Lung (tissue), 12 donors: Measurements from ENCODE around the gene PLXND1. TPM values are rescaled to one million over a fixed set of nuclear protein-coding genes. Genes with fewer than 3 reads are reported as not detected.

Source experiments
- ATAC-seq: fragments of 200-7000 bp; cut with Tn5 transposase; one replicate; pipeline ENCODE4 v1.9.1; 2020; ENCODE audit warnings: moderate number of reproducible peaks; ENCODE audit not compliant: insufficient read depth, low FRiP score
- DNase-seq, 3 donors: peaks; one replicate each; pipeline ENCODE4 v3.0.0-alpha.2; 2013 to 2017
- H3K27ac ChIP-seq, 2 donors: one replicate each; pipeline ENCODE4 v1.5.1; 2013; ENCODE audit warnings: mild to moderate bottlenecking in 2 of 2, moderate library complexity in 2 of 2, control low read depth in 1 of 2, inconsistent platforms in 1 of 2, low read depth in 1 of 2, low read length in 1 of 2
- H3K27me3 ChIP-seq, 3 donors: one replicate each; pipeline ENCODE4 v1.5.1; 2013; ENCODE audit warnings: low read length in 2 of 3; ENCODE audit not compliant: control insufficient read depth in 3 of 3, insufficient read depth in 3 of 3
- H3K36me3 ChIP-seq, 4 donors: one replicate each; pipeline ENCODE4 v1.5.1; 2013; ENCODE audit warnings: low read length in 4 of 4, mild to moderate bottlenecking in 1 of 4, moderate library complexity in 1 of 4; ENCODE audit not compliant: control insufficient read depth in 4 of 4, insufficient read depth in 4 of 4
- H3K4me1 ChIP-seq, 5 donors: one replicate each; pipeline ENCODE4 v1.5.1; 2013; ENCODE audit warnings: low read length in 5 of 5, mild to moderate bottlenecking in 2 of 5, moderate library complexity in 1 of 5; ENCODE audit not compliant: control insufficient read depth in 5 of 5, insufficient read depth in 5 of 5
- H3K4me3 ChIP-seq: one replicate; pipeline ENCODE4 v1.5.1; 2013; ENCODE audit warnings: mild to moderate bottlenecking, control low read depth, moderate library complexity
- H3K9ac ChIP-seq, 2 donors: one replicate each; pipeline ENCODE4 v1.5.1; 2013; ENCODE audit warnings: low read length in 2 of 2, control low read depth in 1 of 2; ENCODE audit not compliant: insufficient read depth in 1 of 2
- H3K9me3 ChIP-seq, 4 donors: one replicate each; pipeline ENCODE4 v1.5.1; 2013; ENCODE audit warnings: low read length in 3 of 4, mild to moderate bottlenecking in 1 of 4, moderate library complexity in 1 of 4; ENCODE audit not compliant: control insufficient read depth in 4 of 4, insufficient read depth in 3 of 4
- WGBS, 2 donors: extraction: QIAGEN DNeasy Blood & Tissue Kit; methylation state at CpG; one replicate each; pipeline ENCODE4 v1.1.7; 2013; 5-methylcytosine and 5-hydroxymethylcytosine counted together
- polyA plus RNA-seq, 2 donors: library from polyadenylated mRNA; stranded (reverse); fragments of 200-250 nt; gene quantifications; one replicate each; pipeline ENCODE4 v1.2.1, GENCODE V29; 2013
- total RNA-seq, 2 donors: library from RNA; depleted of rRNA in 1 of 2; stranded (reverse); fragments of >200 nt in 1 of 2; gene quantifications; one replicate each; pipeline ENCODE4 v1.2.1, GENCODE V29; 2014 to 2021
- TF ChIP-seq, protein P1 (sequence below): IDR thresholded peaks from 2 replicates; pipeline ENCODE4 v1.5.1; 2012; ENCODE audit warnings: mild to moderate bottlenecking; ENCODE audit errors: control extremely low read depth, extremely low read depth
- donor health status: control.
- donor health status: control.
- donor health status: Bipolar disorder and iron deficiency.
- donor health status: healthy.
- donor health status: DM: yes; HTN: yes; CAD: no.

Gene PLXND1
- total and polyA plus RNA-seq, 4 donors: 128 to 233 (median 180) TPM

DNA sequence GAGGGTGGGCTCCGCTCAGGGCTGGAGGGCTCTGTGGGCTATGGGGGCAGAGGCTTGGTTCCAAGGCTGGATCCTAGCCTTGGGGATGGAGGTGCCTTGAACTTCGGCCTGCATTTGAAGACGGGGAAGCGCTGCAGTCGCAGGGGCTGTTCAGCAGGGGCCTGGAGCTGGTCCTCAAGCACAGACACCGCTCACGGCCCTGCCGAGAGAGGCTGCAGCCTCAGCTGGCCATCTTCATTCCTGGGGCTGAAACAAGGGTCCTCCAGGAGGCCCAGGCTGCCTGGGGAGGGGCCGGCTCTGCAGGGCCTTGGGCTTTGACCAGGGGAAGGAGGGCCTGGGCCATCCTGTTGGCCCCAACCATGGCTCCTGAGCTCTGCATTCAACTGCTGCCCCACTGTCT, 25.6 kb upstream of the PLXND1 start:
- H3K27me3 ChIP-seq: no peaks in the 10 kb centered on the region
- no peaks in the 10 kb centered on the region for H3K36me3 ChIP-seq
- TF ChIP-seq, protein P1, sequence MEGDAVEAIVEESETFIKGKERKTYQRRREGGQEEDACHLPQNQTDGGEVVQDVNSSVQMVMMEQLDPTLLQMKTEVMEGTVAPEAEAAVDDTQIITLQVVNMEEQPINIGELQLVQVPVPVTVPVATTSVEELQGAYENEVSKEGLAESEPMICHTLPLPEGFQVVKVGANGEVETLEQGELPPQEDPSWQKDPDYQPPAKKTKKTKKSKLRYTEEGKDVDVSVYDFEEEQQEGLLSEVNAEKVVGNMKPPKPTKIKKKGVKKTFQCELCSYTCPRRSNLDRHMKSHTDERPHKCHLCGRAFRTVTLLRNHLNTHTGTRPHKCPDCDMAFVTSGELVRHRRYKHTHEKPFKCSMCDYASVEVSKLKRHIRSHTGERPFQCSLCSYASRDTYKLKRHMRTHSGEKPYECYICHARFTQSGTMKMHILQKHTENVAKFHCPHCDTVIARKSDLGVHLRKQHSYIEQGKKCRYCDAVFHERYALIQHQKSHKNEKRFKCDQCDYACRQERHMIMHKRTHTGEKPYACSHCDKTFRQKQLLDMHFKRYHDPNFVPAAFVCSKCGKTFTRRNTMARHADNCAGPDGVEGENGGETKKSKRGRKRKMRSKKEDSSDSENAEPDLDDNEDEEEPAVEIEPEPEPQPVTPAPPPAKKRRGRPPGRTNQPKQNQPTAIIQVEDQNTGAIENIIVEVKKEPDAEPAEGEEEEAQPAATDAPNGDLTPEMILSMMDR: no peak
- no peak overlapping the region for H3K27ac ChIP-seq
- WGBS, 2 donors: 90 to 96% methylated on average over 9 of the region's 9 CpGs
- ATAC-seq (no peak), DNase-seq (no peak)
- no peak overlapping the region for H3K4me3 ChIP-seq
- H3K4me1 ChIP-seq: peaks cover 0 to 11% (median 3%) of the 10 kb centered on the region in 5 donors
- no peak overlapping the region for H3K9ac ChIP-seq
- peaks cover 0 to 7% (median under 1%) of the 10 kb centered on the region in 4 donors for H3K9me3 ChIP-seq

DNA sequence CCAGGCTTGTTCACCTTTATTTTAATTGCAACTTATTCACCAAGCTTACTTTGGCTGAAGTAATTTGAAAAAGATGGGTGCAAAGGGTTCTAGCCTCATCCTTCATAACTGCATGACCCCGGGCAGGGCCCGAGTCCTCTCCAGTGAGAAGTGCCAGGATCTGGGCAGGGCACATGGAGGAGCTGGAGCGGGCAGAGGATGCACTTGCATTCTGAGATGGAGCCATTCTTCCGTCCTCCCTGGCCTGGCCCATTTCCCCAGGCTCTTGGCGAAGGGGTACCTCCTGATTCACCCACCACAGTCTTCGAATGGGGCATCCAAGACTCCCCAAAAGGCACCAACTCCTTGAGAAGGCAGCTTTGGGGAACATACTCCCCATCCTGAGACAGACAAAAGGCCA, 22.5 kb upstream of the PLXND1 start:
- H3K4me1 ChIP-seq: peaks cover 0 to 35% (median 16%) of the 10 kb centered on the region in 5 donors

DNA sequence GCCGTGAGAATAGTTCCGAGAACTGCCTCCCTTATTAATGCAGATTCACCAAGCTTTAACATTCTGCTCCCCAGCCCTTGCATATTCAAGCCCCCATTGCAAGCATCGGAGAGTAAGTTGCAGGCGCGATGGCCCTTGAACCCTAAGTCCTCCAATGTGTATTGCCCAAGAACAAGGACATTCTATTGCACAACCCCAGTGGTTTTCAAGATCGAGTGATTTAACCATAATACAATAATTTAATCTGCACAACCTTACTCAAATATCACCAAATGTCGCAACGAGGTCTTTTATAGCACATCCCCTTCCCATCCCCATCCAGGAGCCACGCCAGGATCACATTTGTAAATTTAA, 21.7 kb upstream of the PLXND1 start:
- H3K36me3 ChIP-seq: no peaks in the 10 kb centered on the region
- ATAC-seq (no peak), DNase-seq (no peak)
- peaks cover 0 to 42% (median 22%) of the 10 kb centered on the region in 5 donors for H3K4me1 ChIP-seq
- TF ChIP-seq, protein P1: no peak
- peak overlapping the region in 1 of 2 donors; percentile 65 for H3K9ac ChIP-seq
- peak overlapping the region; percentile 98 to 99 for H3K27ac ChIP-seq
- H3K27me3 ChIP-seq: no peaks in the 10 kb centered on the region
- no peaks in the 10 kb centered on the region for H3K9me3 ChIP-seq
- H3K4me3 ChIP-seq: no peak overlapping the region
- 8 to 10% methylated on average over 9 of the region's 9 CpGs for WGBS, 2 donors

More for the DNA sequence above, 22.5 kb upstream of the PLXND1 start:
- 76 to 87% methylated on average over 6 of the region's 6 CpGs for WGBS, 2 donors
- DNase-seq: no peak
- Histone ChIP-seq H3K9ac (no peak overlapping the region), H3K4me3 (no peak overlapping the region), H3K27me3 (no peaks in the 10 kb centered on the region), H3K36me3 (no peaks in the 10 kb centered on the region), H3K27ac (peak overlapping the region in 1 of 2 donors; percentile 6), H3K9me3 (no peaks in the 10 kb centered on the region)
- TF ChIP-seq, protein P1: no peak
- no peak for ATAC-seq
